Measurements from ENCODE around the gene SEPTIN11.

The SEPTIN11 gene

DNA sequence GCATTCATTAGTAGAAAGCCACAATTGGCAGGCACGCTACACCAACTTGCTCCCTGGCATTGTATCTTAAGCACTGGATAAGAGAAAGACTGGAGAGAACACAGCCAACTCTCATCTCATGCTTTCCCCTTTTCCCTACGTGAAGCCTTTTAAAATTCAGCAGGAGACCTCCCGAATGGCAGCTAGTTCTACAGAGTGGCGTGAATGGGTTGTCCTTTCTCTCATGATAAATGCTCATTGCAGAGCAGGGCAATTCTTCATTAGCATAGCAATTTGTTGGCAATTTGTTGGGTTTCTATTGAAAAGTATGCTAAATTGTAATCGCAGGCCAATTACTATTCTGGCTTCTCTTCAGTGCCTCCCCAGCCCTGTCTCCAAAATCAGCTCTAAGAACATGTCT, 48.0 kb downstream of the SEPTIN11 start:
- Histone ChIP-seq H3K36me3 (ENCODE audit: control insufficient read depth, low read depth, low read length) (peaks cover 3% of the 10 kb centered on the region), H3K9me3 (ENCODE audit: control insufficient read depth, low read depth, low read length) (no peaks in the 10 kb centered on the region), H3K4me1 (ENCODE audit: control insufficient read depth, low read depth, low read length) (peaks cover 42% of the 10 kb centered on the region), H3K9ac (ENCODE audit: low read length) (no peak overlapping the region), H3K4me3 (ENCODE audit: low read length) (no peak overlapping the region), H3K27ac (ENCODE audit: low read length) (no peak overlapping the region), H3K27me3 (ENCODE audit: control insufficient read depth, insufficient read depth, low read length) (no peaks in the 10 kb centered on the region)

DNA sequence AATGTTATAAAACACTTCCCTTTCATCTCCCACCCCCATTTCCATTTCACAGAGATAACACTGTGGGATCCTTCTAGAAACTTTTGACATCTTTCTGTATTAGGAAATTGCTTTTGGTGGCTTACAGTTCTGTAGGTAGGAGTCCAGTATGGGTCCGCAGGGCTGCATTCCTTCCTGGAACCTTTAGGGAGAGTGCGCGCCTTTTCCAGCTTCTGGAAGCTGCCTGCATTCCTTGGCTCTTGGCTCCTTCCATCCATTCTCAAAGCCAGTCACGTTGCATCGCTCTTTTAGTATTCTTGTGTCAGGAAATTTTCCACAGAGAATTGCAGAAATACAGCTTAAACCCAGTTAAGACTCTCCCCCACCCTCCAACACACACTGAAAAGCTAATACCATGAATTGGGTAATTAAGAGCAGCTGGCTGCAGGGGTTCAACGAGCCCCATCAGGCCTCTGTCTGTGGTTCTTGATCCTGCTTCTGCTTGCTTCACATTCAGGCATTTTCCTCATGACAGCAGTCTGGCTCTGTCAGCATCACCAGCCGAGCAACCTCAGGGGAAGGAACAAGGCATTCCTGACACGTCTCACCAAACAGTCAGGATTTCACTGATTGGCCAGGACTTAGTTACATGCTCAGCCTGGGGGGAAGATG, 48.8 kb downstream of the SEPTIN11 start:
- Histone ChIP-seq H3K27ac (ENCODE audit: low read length) (no peak overlapping the region), H3K4me1 (ENCODE audit: control insufficient read depth, low read depth, low read length) (peaks cover 50% of the 10 kb centered on the region), H3K9ac (ENCODE audit: low read length) (no peak overlapping the region), H3K4me3 (ENCODE audit: low read length) (no peak overlapping the region), H3K36me3 (ENCODE audit: control insufficient read depth, low read depth, low read length) (peaks cover 3% of the 10 kb centered on the region), H3K9me3 (ENCODE audit: control insufficient read depth, low read depth, low read length) (no peaks in the 10 kb centered on the region), H3K27me3 (ENCODE audit: control insufficient read depth, insufficient read depth, low read length) (no peaks in the 10 kb centered on the region)

All from iPS-18a (cell line).